Measurements from ENCODE around the gene FIGN. TPM values are rescaled to one million over a fixed set of nuclear protein-coding genes. Genes with fewer than 3 reads are reported as not detected.

FIGN gene
- total and polyA plus RNA-seq, 2 of the 13 experiments (the other 11 are each of a cell fraction or from before 2014, with no cell fraction given) = 6.6 to 6.7 TPM

- FAIRE-seq (no peak), ATAC-seq (no peak), DNase-seq (ENCODE audit: low spot score) (no peak)
- intact Hi-C loops (cut with micrococcal nuclease; ENCODE audit: unreplicated experiment) (no loop called here), in situ Hi-C loops (cut with HindIII; ENCODE audit: extremely low pct_ligation_motif_present, low pct_unique_long_range_greater_than_20kb) (no loop called here)
- H3K79me2 ChIP-seq (ENCODE audit: insufficient read depth, low read length) = no peaks in the 10 kb centered on the region
- H3K4me2 ChIP-seq (ENCODE audit: low read depth, low read length) = no peak overlapping the region
- H3K9ac ChIP-seq (ENCODE audit: insufficient read depth, low read depth, low read length) = no peak overlapping the region
- CTCF ChIA-PET (ENCODE audit: low intra/inter-chr PET ratio, low total read pairs) = no interaction called here
- BruUV-seq (replicated peaks) = no TSS peak
- H3K4me3 ChIP-seq (replicated peaks in 1 of 3; ENCODE audit: insufficient read depth in 1 of 3, low read depth in 2 of 3, low read length in 3 of 3) = no peak overlapping the region
- no peak overlapping the region for H3K27ac ChIP-seq (ENCODE audit: extremely low read length, insufficient read depth, low read length)
- POLR2A ChIA-PET = interaction anchor here (0.7 kb wide), 1 partner anchor 679 kb away, joined by 3 read pairs; no protein-coding TSS in a partner anchor
- H3K4me1 ChIP-seq (ENCODE audit: insufficient read depth, low read length) = peaks cover 18% of the 10 kb centered on the region
- no peaks in the 10 kb centered on the region for H4K20me1 ChIP-seq (ENCODE audit: insufficient read depth, low read length)
- H3K27me3 ChIP-seq (ENCODE audit: control insufficient read depth in 1 of 2, insufficient read depth in 2 of 2, low read length in 2 of 2) = no peaks in the 10 kb centered on the region
- no peak for TF ChIP-seq PHF21A (CRISPR knock-in tag; IDR thresholded peaks at IDR 0.05)
- no peak for TF ChIP-seq HNRNPL (IDR thresholded peaks at IDR 0.05; ENCODE audit: low read depth, low read length)
- no peak for TF ChIP-seq RBM22 (optimal IDR thresholded peaks at IDR 0.05; ENCODE audit: low read length)
- TF ChIP-seq HMG20B (CRISPR knock-in tag; conservative IDR thresholded peaks at IDR 0.05) = no peak
- no peak for TF ChIP-seq E2F2 (CRISPR knock-in tag; IDR thresholded peaks at IDR 0.05; ENCODE audit: borderline replicate concordance)
- no peak for TF ChIP-seq DPF2 (CRISPR knock-in tag; IDR thresholded peaks at IDR 0.05; ENCODE audit: borderline replicate concordance, low read depth)
- H3K36me3 ChIP-seq (replicated peaks in 1 of 2; ENCODE audit: control insufficient read depth in 1 of 2, insufficient read depth in 2 of 2, low read length in 2 of 2) = no peaks in the 10 kb centered on the region
- H3K9me3 ChIP-seq (ENCODE audit: low read length) = no peaks in the 10 kb centered on the region
- no peak overlapping the region for H2AFZ ChIP-seq (ENCODE audit: low read length)
- 24% methylated on average over 1 of the region's 1 CpG for WGBS (ENCODE audit: low lambda C conversion rate)
Observed at GRCh38 chr2:163573652-163574051, 162.2 kb downstream of the FIGN start.

- FAIRE-seq (no peak), ATAC-seq (no peak), DNase-seq (ENCODE audit: low spot score) (no peak)
- CTCF ChIA-PET (ENCODE audit: low intra/inter-chr PET ratio, low total read pairs) = no interaction called here
- 93% methylated on average over 7 of the region's 7 CpGs for WGBS (ENCODE audit: low lambda C conversion rate)
- H3K79me2 ChIP-seq (ENCODE audit: insufficient read depth, low read length) = no peaks in the 10 kb centered on the region
- no peak overlapping the region for H2AFZ ChIP-seq (ENCODE audit: low read length)
- POLR2A ChIA-PET = no interaction called here
- in situ Hi-C loops (cut with HindIII; ENCODE audit: extremely low pct_ligation_motif_present, low pct_unique_long_range_greater_than_20kb) = no loop called here
- H3K9me3 ChIP-seq (ENCODE audit: low read length) = no peaks in the 10 kb centered on the region
- no peak overlapping the region for H3K27ac ChIP-seq (ENCODE audit: extremely low read length, insufficient read depth, low read length)
- H3K4me2 ChIP-seq (ENCODE audit: low read depth, low read length) = no peak overlapping the region
- no peaks in the 10 kb centered on the region for H3K36me3 ChIP-seq (replicated peaks in 1 of 2; ENCODE audit: control insufficient read depth in 1 of 2, insufficient read depth in 2 of 2, low read length in 2 of 2)
- TF ChIP-seq XRCC5 (optimal IDR thresholded peaks at IDR 0.05; ENCODE audit: low read length) = no peak
- no peak for TF ChIP-seq ATAD3A (CRISPR knock-in tag; IDR thresholded peaks at IDR 0.05)
- H3K4me3 ChIP-seq (replicated peaks in 1 of 3; ENCODE audit: insufficient read depth in 1 of 3, low read depth in 2 of 3, low read length in 3 of 3) = no peak overlapping the region
- no peaks in the 10 kb centered on the region for H3K27me3 ChIP-seq (ENCODE audit: control insufficient read depth in 1 of 2, insufficient read depth in 2 of 2, low read length in 2 of 2)
- H3K4me1 ChIP-seq (ENCODE audit: insufficient read depth, low read length) = peaks cover 18% of the 10 kb centered on the region
- H3K9ac ChIP-seq (ENCODE audit: insufficient read depth, low read depth, low read length) = no peak overlapping the region
- intact Hi-C loops (cut with micrococcal nuclease; ENCODE audit: unreplicated experiment) = no loop called here
- no peaks in the 10 kb centered on the region for H4K20me1 ChIP-seq (ENCODE audit: insufficient read depth, low read length)
- no TSS peak for BruUV-seq (replicated peaks)
Observed at GRCh38 chr2:163572850-163573249, 163.0 kb downstream of the FIGN start.

All from HepG2 (cell line).